SHP77 (cell line): ENCODE measurements around the gene ECSCR.

Source experiments
- DNase-seq, 2 experiments: peaks; one replicate each; lab custom pipeline; 2025; lab: John Stamatoyannopoulos, UW

ECSCR gene

GRCh38 chr5:139473565-139473964, 11.0 kb upstream of the ECSCR start:
- no peak for DNase-seq

- no peak for DNase-seq
Observed at GRCh38 chr5:139473105-139473504, 10.6 kb upstream of the ECSCR start.

- DNase-seq = peak in 1 of 2 experiments; percentile 10
Observed at GRCh38 chr5:139472386-139473030, 10.0 kb upstream of the ECSCR start.

- no peak for DNase-seq
Observed at GRCh38 chr5:139470821-139471300, 8.3 kb upstream of the ECSCR start, which contains the start of gene SMIM33. Gene SMIM33, plus strand, starts transcription at chr5:139471004. Its CDS starts 118 bp downstream, at chr5:139471122.

- DNase-seq = no peak
Observed at GRCh38 chr5:139468421-139468931, 5.9 kb upstream of the ECSCR start.

GRCh38 chr5:139461698-139462097, 845 bp downstream of the ECSCR start:
- DNase-seq = no peak

GRCh38 chr5:139461176-139461575, 1.4 kb downstream of the ECSCR start:
- no peak for DNase-seq

GRCh38 chr5:139460455-139460854, 2.1 kb downstream of the ECSCR start:
- no peak for DNase-seq

GRCh38 chr5:139459451-139459934, 3.0 kb downstream of the ECSCR start:
- DNase-seq = no peak

GRCh38 chr5:139458580-139459407, 3.7 kb downstream of the ECSCR start:
- DNase-seq = no peak

- no peak for DNase-seq
Observed at GRCh38 chr5:139457653-139458306, 4.8 kb downstream of the ECSCR start.

- no peak for DNase-seq
Observed at GRCh38 chr5:139457241-139457640, 5.3 kb downstream of the ECSCR start.

GRCh38 chr5:139456776-139457175, 5.8 kb downstream of the ECSCR start:
- DNase-seq = no peak

- DNase-seq = no peak
Observed at GRCh38 chr5:139454568-139455290, 7.8 kb downstream of the ECSCR start.

GRCh38 chr5:139453683-139454567, 8.6 kb downstream of the ECSCR start:
- DNase-seq = no peak

- no peak for DNase-seq
Observed at GRCh38 chr5:139451878-139452660, 10.5 kb downstream of the ECSCR start.

- no peak for DNase-seq
Observed at GRCh38 chr5:139451176-139451575, 11.4 kb downstream of the ECSCR start.

GRCh38 chr5:139446956-139447779, 15.4 kb downstream of the ECSCR start:
- DNase-seq = no peak
